HL-60/S4 treated with retinoic acid at 250 ng/mL for 4 days and 3 days (cell line): Measurements from ENCODE around the gene CACNA1G.

ENCODE experiments used
- in situ Hi-C: fragments of 300-500 bp; cut with MboI; formaldehyde crosslinking; loops from 2 replicates; pipeline ENCODE4 v1.7.0; 2022; ENCODE audit warnings: low sequenced_read_pairs

Gene CACNA1G

GRCh38 chr17:50532452-50533024 lies 28.0 kb upstream of the CACNA1G start, which contains the start of gene EPN3:
Gene EPN3, plus strand, starts transcription at chr17:50532735. Its CDS starts 3,822 bp downstream, at chr17:50536557.
- in situ Hi-C loops: loop anchor here (25.0 kb wide), 1 partner anchor 430 kb away; no protein-coding TSS in a partner anchor

- in situ Hi-C loops: loop anchor here (25.0 kb wide), 1 partner anchor 429 kb away; no protein-coding TSS in a partner anchor
Measured at GRCh38 chr17:50533185-50533584, 27.3 kb upstream of the CACNA1G start.

DNA sequence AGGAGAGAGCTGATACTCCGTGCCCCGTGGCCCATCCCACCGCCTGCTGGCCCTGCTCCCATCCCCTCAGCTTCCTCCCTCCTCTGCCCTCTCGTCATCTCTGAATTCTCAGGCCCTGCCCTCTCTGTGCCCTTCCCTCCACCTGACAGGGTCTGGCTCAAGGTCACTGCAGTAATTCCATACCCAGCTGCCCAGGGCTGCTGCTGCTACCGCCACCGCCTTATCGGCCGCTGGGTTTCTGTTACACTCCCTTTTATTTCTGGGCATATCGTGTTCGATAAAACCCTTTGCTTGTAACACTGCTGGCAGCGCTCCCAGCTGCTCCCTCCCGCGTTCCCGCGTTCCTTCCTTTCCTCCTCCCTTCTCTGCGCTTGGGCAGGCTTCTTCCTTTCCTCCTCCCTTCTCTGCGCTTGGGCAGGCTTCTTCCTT lies 26.8 kb upstream of the CACNA1G start:
- in situ Hi-C loops: loop anchor here (25.0 kb wide), 1 partner anchor 429 kb away; no protein-coding TSS in a partner anchor

DNA sequence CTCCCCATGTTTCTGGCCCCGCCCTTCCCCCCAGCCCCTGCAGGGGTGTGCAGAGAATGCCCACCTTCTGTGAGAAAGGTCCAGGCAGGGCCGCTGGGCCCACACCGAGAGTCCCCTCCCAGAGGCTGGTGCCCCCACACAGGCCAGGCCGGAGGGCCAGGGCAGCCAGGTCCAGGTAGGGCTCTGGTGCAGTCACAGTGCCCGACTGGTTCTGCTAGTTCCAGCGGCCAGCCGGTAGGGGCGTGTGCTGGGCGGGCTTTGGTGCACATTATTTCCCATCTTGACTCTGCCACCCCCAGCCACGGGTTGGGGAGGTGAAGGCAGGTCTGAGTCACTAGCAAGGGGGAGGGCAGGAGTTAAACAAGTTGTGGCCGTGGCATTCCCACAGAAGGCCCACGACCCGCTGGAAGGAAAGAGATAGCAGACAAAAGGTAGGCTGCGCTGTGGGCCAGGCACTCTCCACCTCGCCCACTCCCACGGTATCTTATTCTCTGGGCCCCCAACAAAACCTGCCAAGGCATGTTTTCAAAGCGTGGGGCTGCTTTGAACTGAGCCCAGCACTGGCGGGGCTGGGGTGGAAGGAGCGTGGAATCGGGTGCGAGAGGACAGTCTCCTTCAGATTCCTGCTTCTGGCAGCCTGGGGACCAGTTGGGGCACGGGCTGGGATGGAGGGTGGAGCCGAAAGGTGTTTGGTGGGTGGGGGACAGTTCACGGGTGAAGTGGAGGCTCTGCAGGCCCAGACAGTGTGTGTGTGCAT lies 26.1 kb upstream of the CACNA1G start:
- in situ Hi-C loops: loop anchor here (25.0 kb wide), 1 partner anchor 428 kb away; no protein-coding TSS in a partner anchor

GRCh38 chr17:50534979-50535326 lies 25.6 kb upstream of the CACNA1G start:
- in situ Hi-C loops: loop anchor here (25.0 kb wide), 1 partner anchor 427 kb away; no protein-coding TSS in a partner anchor

DNA sequence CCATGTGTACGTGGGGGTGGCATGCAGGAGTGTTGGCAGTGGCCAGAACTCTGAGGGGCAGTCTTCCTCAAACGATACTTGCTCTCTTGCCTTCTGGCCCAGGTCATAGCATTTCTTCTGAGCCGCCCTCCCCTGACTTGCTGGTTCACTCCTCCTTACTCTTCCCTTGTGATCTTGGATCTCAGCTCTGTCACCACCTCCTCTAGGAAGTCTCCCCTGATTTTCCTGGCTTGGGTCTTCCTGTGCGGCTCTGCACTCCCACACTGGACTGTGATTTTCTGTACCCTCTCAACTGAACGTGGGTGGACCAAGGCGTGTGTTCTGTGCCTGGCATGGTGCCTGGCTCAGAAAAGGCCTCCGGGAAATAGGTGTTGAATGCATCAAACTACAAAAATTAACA lies 25.1 kb upstream of the CACNA1G start:
- in situ Hi-C loops: loop anchor here (25.0 kb wide), 1 partner anchor 427 kb away; no protein-coding TSS in a partner anchor

DNA sequence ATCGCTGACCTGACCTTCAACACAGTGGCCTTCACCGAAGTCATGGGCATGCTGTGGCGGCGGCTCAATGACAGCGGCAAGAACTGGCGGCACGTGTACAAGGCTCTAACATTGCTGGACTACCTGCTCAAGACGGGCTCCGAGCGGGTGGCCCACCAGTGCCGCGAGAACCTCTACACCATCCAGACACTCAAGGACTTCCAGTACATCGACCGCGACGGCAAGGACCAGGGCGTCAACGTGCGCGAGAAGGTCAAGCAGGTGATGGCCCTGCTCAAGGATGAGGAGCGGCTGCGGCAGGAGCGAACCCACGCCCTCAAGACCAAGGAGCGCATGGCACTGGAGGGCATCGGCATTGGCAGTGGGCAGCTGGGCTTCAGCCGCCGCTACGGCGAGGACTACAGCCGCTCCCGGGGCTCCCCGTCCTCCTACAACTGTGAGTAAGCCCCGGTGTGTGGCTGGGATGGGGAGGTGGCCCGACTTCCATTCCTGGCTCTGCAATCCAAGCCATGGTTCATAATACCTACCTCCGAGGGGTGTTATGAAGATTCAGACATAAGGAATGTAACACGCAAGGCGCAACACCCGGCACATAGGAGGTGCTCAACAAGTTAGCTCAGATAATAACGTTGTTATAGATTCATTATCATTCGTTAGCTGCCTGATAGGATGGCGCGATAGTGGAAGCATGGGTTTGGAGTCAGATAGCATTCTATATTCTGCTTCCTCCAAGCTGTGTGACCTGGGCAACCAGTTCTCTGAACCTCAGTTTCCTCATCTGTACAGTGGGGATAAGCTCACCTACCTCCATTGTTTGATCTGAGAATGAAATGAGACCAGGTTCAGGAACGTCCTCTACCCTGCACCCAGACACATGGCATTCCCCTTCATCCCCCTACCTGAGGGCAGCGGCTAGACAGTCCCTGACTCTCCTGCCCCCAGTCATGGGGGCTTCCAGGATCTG lies 23.6 kb upstream of the CACNA1G start:
- in situ Hi-C loops: loop anchor here (25.0 kb wide), 1 partner anchor 425 kb away; no protein-coding TSS in a partner anchor

- in situ Hi-C loops: loop anchor here (25.0 kb wide), 1 partner anchor 424 kb away; no protein-coding TSS in a partner anchor
Measured at GRCh38 chr17:50537721-50538548, 22.6 kb upstream of the CACNA1G start.

DNA sequence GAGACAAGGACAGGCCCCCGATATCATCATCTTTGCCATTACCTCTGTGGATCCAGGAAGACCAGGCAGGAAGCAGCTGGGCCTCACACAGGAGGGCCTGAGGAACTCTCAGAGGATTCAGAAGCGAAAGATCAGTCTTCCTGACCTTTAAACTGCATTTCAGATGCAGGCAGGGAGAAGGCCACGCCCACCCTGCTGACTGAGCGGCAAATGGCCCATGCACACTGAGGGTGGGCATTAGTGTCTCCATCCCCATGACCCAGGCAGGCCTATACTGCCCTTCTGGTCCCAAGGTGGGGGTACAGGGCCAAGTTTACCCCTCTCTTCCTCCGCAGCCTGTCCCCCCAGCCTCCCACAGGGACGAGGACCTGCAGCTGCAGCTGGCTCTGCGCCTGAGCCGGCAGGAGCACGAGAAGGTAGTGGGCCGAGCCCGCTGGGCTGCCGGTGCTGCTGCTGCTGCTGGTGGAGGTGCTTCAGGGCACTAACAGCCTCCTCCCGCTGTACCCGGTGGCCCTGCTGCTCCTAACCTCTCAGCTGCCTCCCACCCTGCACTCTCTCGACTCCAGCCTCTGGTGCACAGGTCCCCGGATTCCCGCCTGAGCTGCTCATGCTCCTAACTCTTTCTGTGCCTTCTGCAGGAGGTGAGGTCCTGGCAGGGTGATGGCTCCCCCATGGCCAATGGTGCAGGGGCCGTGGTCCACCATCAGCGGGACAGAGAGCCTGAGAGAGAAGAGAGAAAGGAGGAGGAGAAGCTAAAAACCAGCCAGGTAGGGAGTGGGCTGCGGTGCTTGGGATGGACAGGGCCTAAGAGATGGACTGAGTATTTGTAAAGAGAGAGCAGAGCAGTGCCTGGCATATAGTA lies 21.7 kb upstream of the CACNA1G start:
- in situ Hi-C loops: loop anchor here (25.0 kb wide), 1 partner anchor 424 kb away; no protein-coding TSS in a partner anchor

GRCh38 chr17:50539762-50540559 lies 20.6 kb upstream of the CACNA1G start:
- in situ Hi-C loops: loop anchor here (25.0 kb wide), 1 partner anchor 422 kb away; no protein-coding TSS in a partner anchor

DNA sequence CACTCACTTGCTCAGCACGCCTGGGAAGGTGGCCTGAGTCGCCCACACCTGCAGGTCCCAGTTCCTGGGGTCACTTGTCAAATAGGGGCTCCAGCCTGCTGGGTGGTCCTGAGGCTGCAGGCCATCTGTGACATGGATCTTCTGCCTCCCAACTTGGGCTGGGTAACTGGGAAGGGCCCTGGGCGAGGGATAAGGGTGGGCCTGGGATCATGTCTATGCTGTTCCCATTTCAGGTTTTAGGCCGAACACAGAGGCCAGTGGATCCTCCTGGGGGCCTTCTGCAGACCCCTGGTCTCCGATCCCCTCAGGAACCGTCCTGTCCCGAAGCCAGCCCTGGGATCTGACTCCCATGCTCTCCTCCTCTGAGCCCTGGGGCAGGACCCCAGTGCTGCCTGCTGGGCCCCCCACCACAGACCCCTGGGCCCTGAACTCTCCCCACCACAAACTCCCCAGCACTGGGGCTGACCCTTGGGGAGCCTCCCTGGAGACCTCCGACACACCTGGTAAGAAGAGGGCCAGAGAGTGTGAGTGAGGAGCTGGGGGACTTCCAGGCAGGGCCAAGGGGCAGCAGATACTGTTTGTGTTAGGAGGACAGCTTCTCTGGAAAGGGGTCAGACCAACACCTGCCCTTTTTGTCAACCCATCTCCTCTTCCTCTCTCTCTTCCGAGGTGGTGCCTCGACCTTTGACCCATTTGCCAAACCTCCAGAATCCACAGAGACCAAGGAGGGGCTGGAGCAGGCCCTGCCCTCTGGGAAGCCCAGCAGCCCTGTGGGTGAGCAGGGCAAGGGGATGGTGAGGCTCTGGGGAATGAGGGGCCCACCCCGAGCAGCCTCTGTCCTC lies 19.7 kb upstream of the CACNA1G start:
- in situ Hi-C loops: loop anchor here (25.0 kb wide), 1 partner anchor 422 kb away; no protein-coding TSS in a partner anchor

DNA sequence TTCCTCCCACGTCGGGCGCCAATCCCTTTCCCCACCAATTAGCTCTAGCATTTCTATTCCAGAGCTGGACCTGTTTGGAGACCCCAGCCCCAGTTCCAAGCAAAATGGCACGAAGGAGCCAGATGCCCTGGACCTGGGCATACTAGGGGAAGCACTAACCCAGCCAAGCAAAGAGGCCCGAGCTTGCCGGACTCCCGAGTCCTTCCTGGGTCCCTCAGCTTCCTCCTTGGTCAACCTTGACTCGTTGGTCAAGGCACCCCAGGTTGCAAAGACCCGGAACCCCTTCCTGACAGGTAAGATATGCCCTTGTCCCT lies 19.2 kb upstream of the CACNA1G start:
- in situ Hi-C loops: loop anchor here (25.0 kb wide), 1 partner anchor 421 kb away; no protein-coding TSS in a partner anchor

GRCh38 chr17:50541716-50542688 lies 18.5 kb upstream of the CACNA1G start:
- in situ Hi-C loops: loop anchor here (25.0 kb wide), 1 partner anchor 420 kb away; no protein-coding TSS in a partner anchor

GRCh38 chr17:50542795-50543774 lies 17.4 kb upstream of the CACNA1G start:
- in situ Hi-C loops: loop anchor here (25.0 kb wide), 1 partner anchor 419 kb away; no protein-coding TSS in a partner anchor

DNA sequence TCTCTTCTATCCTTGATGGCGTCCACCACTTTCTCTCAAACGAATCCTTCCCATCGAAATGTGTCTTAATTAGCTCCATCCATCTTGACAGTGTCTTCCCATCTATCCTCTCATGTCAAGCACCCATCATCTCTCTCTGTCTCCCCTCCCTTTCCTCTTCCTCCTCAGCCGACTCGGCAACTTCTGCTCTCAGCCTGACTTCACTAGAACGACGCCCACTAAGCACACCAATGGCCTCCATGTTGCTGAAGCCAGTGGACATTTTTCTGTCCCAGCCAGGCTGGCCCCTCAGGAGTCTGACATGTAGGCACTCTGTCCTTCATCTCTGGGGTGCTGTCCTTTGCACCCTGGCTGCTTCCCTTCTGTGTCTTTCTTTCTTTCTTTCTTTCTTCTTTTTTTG lies 16.0 kb upstream of the CACNA1G start:
- in situ Hi-C loops: loop anchor here (25.0 kb wide), 1 partner anchor 418 kb away; no protein-coding TSS in a partner anchor
